GM12878 (cell line): Measurements from ENCODE around the gene TMCC2. TPM values are rescaled to one million over a fixed set of nuclear protein-coding genes. Genes with fewer than 3 reads are reported as not detected.

Source experiments
- BACH1 ChIP-seq: fragments of 450-650 bp; IDR thresholded peaks from 2 replicates; pipeline ENCODE4 v1.6.1; 2017; ENCODE audit warnings: mild to moderate bottlenecking, borderline replicate concordance
- BCL3 ChIP-seq: IDR thresholded peaks from 2 replicates; pipeline ENCODE4 v1.6.1; 2011; ENCODE audit warnings: borderline replicate concordance, low read depth, mild to moderate bottlenecking, moderate library complexity, low read length; ENCODE audit not compliant: insufficient read depth, poor library complexity, severe bottlenecking
- BCLAF1 ChIP-seq: fragments of 450-650 bp; IDR thresholded peaks from 2 replicates; pipeline ENCODE4 v1.6.1; 2017; ENCODE audit warnings: antibody characterized with exemption, mild to moderate bottlenecking, moderate library complexity
- NKRF ChIP-seq: fragments of 450-650 bp; conservative IDR thresholded peaks from 2 replicates; pipeline ENCODE4 v1.6.1; 2017; ENCODE audit warnings: mild to moderate bottlenecking, moderate library complexity
- NR2C1 ChIP-seq: fragments of 450-650 bp; IDR thresholded peaks from 2 replicates; pipeline ENCODE4 v1.6.1; 2017; ENCODE audit warnings: antibody characterized with exemption, mild to moderate bottlenecking, moderate library complexity
- PBX3 ChIP-seq: IDR thresholded peaks from 2 replicates; pipeline ENCODE4 v1.6.1; 2011; ENCODE audit warnings: mild to moderate bottlenecking, low read depth, low read length, moderate library complexity; ENCODE audit not compliant: insufficient replicate concordance
- polyA plus RNA-seq, 11 experiments: library from polyadenylated mRNA; depleted of rRNA in 4 of 11; unstranded in 6 of 11; stranded (reverse) in 5 of 11; fragments of >200 nt; fragmentation: Nextera tagmentation in 4 of 11; fragmentation: Illumina TruSeq in 1 of 11; extraction: Ambion mirVana in 4 of 11; extraction: Trizol in 1 of 11; gene quantifications; 1 replicate in 1 of 11; 2 replicates in 10 of 11; pipeline versions ENCODE4 v1.2.1 to v1.2.3, GENCODE V29; 2011 to 2016; ENCODE audit warnings: inconsistent platforms in 2 of 11, missing spikeins in 2 of 11, low read depth in 1 of 11
- total RNA-seq, 4 experiments: library from RNA; depleted of rRNA in 3 of 4; stranded (reverse); fragments of >200 nt in 3 of 4; fragmentation: Illumina TruSeq in 1 of 4; extraction: Trizol in 1 of 4; gene quantifications; 2 replicates each; pipeline versions ENCODE4 v1.2.1 to v1.2.3, GENCODE V29; 2013 to 2021
- TF ChIP-seq, protein P1 (sequence below): fragments of 450-650 bp; IDR thresholded peaks from 2 replicates; pipeline ENCODE4 v1.6.1; 2016; ENCODE audit warnings: mild to moderate bottlenecking
- TF ChIP-seq, protein P2 (sequence below): IDR thresholded peaks from 2 replicates; pipeline ENCODE4 v1.6.1; 2012; ENCODE audit warnings: improper control_type of control experiment, low read depth, low read length; ENCODE audit not compliant: insufficient replicate concordance

The TMCC2 gene
- total and polyA plus RNA-seq, 10 of the 15 experiments (the other 5 are each of a cell fraction or from before 2014, with no cell fraction given) = 0.06 to 2.3 (median 0.76) TPM

GRCh38 chr1:205287767-205288559 is 60.2 kb downstream of the TMCC2 start (continued):
- TF ChIP-seq NKRF (0 out of 2 replicates have a peak, but pooled peaks have one; percentile 20), BCLAF1 (no peak), PBX3 (peak; percentile 83), BACH1 (peak; percentile 97), NR2C1 (peak; percentile 72), BCL3 (peak; percentile 93)
- TF ChIP-seq, protein P1, sequence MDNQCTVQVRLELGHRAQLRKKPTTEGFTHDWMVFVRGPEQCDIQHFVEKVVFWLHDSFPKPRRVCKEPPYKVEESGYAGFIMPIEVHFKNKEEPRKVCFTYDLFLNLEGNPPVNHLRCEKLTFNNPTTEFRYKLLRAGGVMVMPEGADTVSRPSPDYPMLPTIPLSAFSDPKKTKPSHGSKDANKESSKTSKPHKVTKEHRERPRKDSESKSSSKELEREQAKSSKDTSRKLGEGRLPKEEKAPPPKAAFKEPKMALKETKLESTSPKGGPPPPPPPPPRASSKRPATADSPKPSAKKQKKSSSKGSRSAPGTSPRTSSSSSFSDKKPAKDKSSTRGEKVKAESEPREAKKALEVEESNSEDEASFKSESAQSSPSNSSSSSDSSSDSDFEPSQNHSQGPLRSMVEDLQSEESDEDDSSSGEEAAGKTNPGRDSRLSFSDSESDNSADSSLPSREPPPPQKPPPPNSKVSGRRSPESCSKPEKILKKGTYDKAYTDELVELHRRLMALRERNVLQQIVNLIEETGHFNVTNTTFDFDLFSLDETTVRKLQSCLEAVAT = peak; percentile 99
- TF ChIP-seq, protein P2, sequence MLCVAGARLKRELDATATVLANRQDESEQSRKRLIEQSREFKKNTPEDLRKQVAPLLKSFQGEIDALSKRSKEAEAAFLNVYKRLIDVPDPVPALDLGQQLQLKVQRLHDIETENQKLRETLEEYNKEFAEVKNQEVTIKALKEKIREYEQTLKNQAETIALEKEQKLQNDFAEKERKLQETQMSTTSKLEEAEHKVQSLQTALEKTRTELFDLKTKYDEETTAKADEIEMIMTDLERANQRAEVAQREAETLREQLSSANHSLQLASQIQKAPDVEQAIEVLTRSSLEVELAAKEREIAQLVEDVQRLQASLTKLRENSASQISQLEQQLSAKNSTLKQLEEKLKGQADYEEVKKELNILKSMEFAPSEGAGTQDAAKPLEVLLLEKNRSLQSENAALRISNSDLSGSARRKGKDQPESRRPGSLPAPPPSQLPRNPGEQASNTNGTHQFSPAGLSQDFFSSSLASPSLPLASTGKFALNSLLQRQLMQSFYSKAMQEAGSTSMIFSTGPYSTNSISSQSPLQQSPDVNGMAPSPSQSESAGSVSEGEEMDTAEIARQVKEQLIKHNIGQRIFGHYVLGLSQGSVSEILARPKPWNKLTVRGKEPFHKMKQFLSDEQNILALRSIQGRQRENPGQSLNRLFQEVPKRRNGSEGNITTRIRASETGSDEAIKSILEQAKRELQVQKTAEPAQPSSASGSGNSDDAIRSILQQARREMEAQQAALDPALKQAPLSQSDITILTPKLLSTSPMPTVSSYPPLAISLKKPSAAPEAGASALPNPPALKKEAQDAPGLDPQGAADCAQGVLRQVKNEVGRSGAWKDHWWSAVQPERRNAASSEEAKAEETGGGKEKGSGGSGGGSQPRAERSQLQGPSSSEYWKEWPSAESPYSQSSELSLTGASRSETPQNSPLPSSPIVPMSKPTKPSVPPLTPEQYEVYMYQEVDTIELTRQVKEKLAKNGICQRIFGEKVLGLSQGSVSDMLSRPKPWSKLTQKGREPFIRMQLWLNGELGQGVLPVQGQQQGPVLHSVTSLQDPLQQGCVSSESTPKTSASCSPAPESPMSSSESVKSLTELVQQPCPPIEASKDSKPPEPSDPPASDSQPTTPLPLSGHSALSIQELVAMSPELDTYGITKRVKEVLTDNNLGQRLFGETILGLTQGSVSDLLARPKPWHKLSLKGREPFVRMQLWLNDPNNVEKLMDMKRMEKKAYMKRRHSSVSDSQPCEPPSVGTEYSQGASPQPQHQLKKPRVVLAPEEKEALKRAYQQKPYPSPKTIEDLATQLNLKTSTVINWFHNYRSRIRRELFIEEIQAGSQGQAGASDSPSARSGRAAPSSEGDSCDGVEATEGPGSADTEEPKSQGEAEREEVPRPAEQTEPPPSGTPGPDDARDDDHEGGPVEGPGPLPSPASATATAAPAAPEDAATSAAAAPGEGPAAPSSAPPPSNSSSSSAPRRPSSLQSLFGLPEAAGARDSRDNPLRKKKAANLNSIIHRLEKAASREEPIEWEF = peak; percentile 90
